GM23248 (cell line): ENCODE results near the gene CLIC6.

Experiments
- EZH2 ChIP-seq: fragments of 200-600 bp; sonication (generic); IDR thresholded peaks from 2 replicates; pipeline ENCODE4 v1.6.1; 2018; ENCODE audit warnings: antibody characterized with exemption, mild to moderate bottlenecking; ENCODE audit not compliant: insufficient read depth, poor library complexity, severe bottlenecking
- EZH2phosphoT487 ChIP-seq: fragments of 200-600 bp; sonication (generic); IDR thresholded peaks from 2 replicates; pipeline ENCODE4 v1.6.1; 2018; ENCODE audit warnings: antibody characterized with exemption, moderate library complexity, mild to moderate bottlenecking, low read depth; ENCODE audit not compliant: insufficient read depth

- TF ChIP-seq EZH2 (no peak), EZH2phosphoT487 (no peak)
Observed at GRCh38 chr21:34726627-34727337, 58.0 kb downstream of the CLIC6 start.
